HG03097 (cell line): ENCODE data around the gene KISS1R.
"Not testable (repeated sequence)": the region's sequence is repeated elsewhere in the genome, so short reads cannot be mapped to it uniquely, and the experiment has no call there.

Experiments used
- ATAC-seq: cut with Tn5 transposase; IDR thresholded peaks from one replicate; pipeline ENCODE4 v1.9.1; 2021; ENCODE audit not compliant: unreplicated experiment, low FRiP score

KISS1R gene

GRCh38 chr19:917323-918151 is at the start of gene KISS1R:
Gene KISS1R, plus strand, starts transcription at chr19:917333. Its CDS starts 170 bp downstream, at chr19:917503.
- no peak for ATAC-seq

DNA sequence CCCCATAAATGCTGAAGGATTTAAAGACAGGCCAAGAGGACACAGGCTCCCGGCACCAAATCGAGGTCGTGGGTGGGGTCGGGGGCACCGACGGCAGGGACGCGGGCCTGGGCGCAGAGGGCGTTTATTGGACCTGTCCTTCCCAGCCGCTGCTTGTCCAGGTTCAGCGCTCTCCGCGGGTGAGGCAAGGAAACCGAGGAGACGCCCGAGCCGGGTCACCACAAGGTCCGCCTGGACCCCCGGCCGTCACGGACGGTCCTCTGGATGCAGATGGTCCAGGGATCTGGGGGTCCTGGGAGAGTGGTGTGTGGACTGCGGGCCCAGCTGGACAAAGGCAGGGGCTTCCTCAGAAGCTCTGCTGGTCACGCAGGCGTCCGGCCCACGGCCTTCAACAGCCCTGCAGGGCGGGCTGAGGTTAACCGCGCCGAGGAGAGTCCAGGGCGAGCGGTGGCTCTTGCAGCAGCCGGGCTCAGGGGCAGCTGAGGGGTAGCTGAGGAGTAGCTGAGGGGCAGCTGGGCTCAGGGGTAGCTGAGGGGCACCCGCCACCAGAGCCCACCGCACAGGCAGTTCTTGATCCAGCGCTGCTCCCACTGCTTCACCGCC is 49.2 kb upstream of the KISS1R start:
- ATAC-seq = no peak

GRCh38 chr19:868458-869244 is 48.5 kb upstream of the KISS1R start:
- ATAC-seq = no peak

DNA sequence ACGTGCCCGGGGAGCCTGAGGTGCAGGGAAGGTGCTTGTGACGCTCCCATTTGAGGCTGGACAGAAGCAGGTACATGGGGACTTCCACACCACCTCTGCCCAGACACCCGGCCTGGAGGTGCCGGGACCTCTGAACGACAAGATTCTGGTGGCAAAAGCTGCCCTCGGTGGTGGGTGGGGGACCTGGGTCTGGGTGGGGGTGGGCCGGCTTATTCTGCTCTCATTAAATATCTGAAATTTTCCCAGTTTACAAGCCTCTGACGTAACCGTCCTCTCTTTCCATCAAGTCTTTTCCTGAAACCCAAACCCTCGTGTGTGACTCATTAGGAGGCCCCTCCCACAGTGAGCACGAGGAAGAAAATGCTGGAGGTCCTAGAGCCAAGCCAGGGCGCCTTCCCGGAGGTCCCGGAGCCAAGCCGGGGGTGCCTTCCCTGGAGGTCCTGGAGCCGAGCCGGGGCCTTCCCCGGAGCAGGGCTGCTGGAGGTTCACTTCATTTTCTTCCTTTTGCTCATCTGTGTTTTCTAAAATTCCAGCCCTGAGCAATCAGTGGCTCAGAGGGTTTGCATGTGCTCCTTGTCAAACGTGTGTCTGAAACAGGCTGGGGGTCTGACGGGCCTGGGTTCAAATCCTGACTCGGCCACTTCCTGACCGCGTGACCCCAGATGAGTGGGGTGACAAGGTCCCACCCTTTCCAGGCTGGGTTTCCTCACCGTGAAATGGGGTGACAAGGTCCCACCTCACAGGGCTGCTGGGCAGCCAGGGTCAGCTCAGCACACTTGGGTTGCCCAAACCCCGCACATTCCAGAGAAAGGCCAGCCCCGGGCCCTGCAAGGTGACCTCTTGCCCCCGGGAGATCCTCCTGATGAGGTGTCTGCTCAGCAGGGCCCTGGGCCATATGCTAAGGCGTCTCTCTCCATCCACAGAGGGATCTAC is 47.6 kb upstream of the KISS1R start:
- no peak for ATAC-seq

GRCh38 chr19:870314-870713 is 46.8 kb upstream of the KISS1R start:
- ATAC-seq = no peak

DNA sequence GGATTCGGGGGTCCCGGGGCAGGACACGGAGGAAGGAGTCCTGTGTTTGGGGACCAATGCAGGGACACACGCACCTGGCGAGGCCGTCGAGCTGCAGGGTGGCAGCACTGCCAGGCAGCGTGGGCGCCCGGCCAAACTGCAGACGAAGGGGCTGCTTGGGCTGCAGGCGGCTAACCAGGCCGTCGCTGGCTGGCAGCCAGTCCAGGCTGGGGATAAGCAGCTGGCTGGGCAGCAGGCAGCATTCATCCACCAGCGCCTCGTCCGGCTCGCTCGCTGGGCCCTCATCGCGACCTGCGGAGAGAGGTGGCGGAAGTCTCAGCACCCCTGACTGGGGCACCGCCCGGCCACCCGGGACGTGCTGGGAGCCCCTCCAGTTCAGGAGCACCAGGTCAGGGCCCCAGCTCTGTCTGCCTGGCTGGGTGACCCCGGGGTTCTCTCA is 46.2 kb upstream of the KISS1R start:
- ATAC-seq = no peak

GRCh38 chr19:871446-872265 is 45.5 kb upstream of the KISS1R start:
- ATAC-seq = no peak

DNA sequence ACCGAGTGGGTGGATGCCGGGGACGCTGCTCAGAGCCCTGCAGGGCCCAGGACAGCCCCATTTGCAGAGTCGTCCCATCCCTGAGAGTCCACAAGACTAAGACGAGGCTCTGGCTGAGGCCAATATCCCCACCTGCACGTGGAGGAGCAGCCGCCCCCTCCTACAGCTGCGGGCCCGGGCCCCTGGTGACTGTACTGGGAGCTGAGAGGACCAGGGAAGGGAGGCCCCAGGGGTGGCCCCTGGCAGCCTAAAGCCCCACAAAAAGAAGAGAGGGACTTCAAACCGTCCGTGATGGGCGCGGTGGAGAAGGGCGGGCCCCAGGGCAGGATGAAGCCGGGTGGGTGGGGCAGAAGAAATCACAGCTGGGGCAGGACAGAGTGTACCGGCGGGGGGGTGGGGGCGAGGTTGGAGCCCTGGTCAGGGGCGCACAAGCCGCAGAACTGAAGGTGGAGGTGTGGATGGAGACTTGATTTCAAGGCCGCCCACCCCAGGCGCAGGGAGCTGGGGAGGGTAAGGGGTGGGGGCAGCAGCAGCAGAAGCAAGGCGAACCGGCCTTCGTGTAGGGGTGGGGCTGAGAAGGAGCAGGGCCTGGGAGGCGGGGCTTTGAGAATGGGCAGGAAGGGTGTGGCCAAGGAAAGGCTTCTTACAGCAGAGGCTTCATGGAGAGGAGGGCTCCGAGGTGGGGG is 44.7 kb upstream of the KISS1R start:
- ATAC-seq = no peak

DNA sequence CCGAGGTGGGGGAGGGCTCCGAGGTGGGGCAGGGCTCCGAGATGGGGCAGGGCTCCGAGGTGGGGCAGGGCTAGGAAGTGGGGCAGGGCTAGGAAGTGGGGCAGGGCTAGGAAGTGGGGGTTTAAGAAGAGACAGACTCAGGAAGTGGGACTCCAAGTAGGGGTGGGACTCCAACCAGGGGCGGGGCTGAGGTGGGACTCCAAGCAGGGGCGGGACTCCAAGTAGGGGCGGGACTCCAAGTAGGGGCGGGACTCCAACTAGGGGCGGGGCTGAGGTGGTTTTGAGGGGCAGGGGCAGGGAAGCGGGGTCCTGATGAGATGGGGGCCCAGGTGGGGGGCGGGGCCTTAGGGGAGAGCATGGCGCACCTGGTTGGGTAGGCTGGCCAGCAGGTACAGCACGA is 44.0 kb upstream of the KISS1R start:
- no peak for ATAC-seq

DNA sequence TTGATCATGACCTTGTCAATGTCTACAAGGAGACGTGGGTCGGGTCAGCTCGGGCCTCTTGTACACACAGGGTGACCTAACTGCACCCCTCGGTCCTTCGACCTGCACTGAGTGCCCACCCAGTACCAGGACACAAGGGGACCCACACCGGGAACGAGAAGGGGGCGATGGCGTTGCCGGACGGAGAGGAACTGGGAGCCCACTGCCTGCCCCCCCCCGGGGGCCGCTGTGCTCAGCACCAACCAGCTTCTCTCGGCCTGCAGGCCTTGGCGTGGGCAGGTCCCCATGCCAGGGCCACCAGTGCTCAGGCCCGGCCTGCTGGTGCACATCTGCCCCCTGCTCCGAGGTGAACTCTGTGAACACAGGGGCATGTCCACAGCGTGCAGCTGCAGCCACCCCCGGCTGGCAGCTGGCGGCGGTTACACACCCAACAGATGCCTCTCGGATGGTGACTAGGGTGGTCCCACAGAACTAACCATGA is 43.5 kb upstream of the KISS1R start:
- ATAC-seq = no peak

- no peak for ATAC-seq
Measured at GRCh38 chr19:875265-875879, 41.8 kb upstream of the KISS1R start.

GRCh38 chr19:876089-876488 is 41.0 kb upstream of the KISS1R start:
- no peak for ATAC-seq

DNA sequence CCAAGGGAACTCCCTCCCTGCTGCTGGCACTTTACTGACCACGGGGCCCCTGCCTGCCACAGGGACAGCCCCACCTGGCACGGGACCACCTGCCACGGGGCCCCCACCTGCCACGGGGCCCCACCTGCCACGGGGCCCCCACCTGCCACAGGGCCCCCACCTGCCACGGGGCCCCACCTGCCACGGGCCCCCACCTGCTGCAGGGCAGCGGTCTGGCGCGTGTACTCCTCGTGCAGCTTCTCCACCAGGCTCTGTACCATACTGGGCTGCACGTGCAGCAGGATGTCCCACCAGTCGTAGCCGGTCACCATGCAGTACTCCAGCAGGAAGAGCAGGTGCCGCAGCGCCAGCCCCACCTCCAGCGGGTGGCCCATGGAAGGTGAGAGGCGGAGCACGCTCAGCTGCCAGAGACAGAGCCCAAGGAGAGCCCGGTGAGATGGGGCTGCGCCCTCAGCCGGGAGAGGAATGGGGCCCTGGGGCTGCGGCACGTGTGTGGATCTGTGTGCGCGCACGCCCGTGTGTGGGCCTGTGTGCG is 40.3 kb upstream of the KISS1R start:
- no peak for ATAC-seq

- ATAC-seq = not testable (repeated sequence)
Measured at GRCh38 chr19:877992-878660, 39.0 kb upstream of the KISS1R start.

DNA sequence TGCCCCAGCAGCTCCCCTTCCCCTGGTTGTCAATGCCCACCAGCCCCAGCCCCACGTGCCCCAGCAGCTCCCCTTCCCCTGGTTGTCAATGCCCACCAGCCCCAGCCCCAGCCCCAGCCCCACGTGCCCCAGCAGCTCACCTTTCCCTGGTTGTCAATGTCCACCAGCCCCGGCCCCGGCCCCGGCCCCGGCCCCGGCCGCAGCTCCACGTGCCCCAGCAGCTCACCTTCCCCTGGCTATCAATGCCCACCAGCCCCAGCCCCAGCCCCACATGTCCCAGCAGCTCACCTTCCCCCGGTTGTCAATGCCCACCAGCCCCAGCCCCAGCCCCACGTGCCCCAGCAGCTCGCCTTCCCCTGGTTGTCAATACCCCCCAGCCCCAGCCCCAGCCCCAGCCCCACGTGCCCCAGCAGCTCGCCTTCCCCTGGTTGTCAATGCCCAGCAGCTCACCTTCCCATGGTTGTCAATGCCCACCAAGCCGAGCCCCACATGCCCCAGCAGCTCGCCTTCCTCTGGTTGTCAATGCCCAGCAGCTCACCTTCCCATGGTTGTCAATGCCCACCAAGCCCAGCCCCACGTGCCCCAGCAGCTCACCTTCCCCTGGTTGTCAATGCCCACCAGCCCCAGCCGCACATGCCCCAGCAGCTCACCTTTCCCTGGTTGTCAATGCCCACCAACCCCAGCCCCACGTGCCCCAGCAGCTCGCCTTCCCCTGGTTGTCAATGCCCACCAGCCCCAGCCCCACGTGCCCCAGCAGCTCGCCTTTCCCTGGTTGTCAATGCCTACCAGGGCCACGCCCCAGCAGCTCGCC is 38.2 kb upstream of the KISS1R start:
- ATAC-seq = not testable (repeated sequence)

GRCh38 chr19:879711-880438 is 37.3 kb upstream of the KISS1R start:
- ATAC-seq = no peak
